ENCODE results near the gene TSHZ2.
A peak's percentile ranks its signal among the peaks of the same experiment; 100 is the strongest.
"Not testable (repeated sequence)": the region's sequence is repeated elsewhere in the genome, so short reads cannot be mapped to it uniquely, and the experiment has no call there.

The TSHZ2 gene

GRCh38 chr20:53395188-53395923 is 423.2 kb downstream of the TSHZ2 start:
- DNase-seq = no peak

DNA sequence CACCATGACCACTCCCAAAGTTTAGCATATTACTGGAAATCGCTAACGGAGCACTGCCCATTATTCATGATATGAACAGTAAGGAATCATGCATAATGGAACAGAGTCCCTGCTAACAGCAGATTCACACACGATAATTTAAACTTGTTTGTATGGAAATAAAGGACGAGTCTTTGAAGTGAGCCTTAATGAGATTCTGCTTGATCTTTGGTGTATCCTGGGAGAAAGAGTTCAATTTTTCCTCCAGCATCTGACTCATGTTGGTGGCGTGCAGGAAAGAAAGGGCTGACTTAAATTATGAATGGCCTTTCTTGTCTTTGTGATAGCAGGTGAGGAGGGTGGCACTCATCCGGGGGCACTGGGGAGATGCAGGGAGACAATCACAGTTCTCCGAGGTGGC is 426.9 kb downstream of the TSHZ2 start:
- DNase-seq = no peak

- no peak for DNase-seq
Measured at GRCh38 chr20:53399592-53400335, 427.6 kb downstream of the TSHZ2 start.

GRCh38 chr20:53402233-53403005 is 430.3 kb downstream of the TSHZ2 start:
- no peak for DNase-seq

DNA sequence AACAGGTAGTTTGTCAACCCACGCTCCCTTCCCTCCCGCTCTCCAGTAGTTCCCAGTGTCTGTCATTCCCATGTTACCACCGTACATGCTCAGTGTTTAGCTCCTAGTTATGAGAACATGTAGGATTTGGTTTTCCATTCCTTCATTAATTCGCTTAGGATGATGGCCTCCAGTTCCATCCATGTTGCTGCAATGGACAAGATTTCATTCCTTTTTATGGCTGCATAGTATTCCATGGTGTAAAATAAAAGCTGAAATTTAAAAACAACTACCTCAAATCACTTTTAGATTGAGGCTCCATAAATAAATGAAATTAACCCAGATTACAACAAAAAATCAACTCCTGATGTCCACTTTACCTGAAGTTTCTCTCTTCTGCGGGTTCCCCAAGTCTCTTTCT is 430.9 kb downstream of the TSHZ2 start:
- no peak for DNase-seq

DNA sequence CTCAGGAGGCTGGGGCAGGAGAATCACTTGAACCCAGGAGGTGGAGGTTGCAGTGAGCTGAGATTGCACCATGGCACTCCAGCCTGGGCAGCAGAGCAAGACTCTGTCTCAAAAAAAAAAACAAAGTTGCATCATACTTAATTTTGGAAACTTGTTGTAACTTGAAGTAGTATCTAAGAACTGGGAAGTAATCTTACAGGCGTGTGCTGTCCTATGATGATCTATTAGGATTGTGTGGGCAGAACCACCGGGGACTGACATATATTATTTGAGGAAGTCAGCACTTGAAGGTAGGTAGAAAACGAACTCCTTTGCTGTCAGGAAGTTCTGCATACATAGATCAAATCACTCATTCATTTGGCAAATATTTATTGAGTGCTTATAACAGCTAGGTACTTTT is 433.0 kb downstream of the TSHZ2 start:
- DNase-seq = peak; percentile 31 to 77 (median 53)

DNA sequence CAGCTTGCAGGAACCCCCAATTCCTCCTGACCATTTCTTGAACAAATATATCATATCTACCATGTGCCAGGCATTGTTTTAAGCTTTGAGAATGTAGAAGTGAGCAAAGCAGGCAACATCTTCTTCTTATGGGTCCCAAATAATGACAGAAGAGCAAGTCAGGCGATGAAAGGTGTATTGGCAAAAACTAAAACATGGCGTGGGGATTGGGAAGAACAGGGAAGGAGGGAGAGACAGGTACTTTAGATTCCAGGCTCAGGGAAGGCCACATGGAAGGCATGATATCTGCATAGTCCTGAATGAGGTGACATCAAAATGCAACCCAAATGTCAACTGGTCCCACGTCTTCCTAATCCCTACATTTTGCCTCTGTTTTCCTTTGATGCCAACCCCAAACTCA is 434.4 kb downstream of the TSHZ2 start:
- DNase-seq = no peak

GRCh38 chr20:53408691-53409446 is 436.7 kb downstream of the TSHZ2 start:
- DNase-seq = peak in 1 of 4 experiments; percentile 9

GRCh38 chr20:53409447-53409717 is 437.2 kb downstream of the TSHZ2 start:
- DNase-seq = no peak

GRCh38 chr20:53411129-53411528 is 439.0 kb downstream of the TSHZ2 start:
- no peak for DNase-seq

DNA sequence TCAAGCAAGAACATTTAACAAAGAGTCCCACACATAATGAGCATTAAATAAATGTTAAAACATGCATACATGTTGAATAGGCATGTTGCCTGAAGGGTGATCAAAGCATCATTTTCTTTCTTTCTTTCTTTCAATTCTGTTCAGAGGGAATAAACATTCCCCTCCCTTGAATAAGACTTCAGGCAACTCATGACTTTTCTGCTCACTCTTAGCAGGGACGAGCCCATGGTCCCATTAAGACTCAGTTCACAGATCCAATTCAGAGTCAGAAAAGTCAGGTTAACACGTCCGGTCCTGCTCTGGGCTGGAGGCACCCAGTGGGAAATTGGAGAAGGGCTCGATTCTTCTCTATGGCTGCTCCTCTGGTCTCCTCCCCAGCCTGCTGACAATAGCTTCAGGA is 439.7 kb downstream of the TSHZ2 start:
- DNase-seq = no peak

GRCh38 chr20:53412577-53413185 is 440.5 kb downstream of the TSHZ2 start:
- no peak for DNase-seq

DNA sequence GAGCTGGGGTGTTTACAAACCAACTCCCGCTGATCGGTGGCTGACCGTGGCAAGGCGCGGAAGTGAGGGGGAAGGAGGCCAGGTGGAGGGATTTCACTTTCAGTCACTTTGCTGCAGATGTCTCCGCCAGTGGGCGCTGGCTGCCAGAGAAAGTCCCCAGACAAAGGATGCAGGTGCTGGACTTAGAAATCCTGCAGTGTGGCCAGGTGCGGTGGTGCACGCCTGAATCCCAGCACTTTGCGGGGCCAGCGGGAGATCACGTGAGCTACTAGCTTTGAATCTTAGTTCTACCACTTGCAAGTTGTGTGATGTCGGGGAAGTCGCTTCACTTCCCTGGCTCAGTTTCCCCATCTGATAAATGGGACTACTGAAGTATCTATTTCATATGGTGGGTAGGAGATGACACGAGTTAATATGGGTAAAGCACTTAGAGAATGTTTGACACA is 441.1 kb downstream of the TSHZ2 start:
- peak in 3 of 4 experiments; percentile 3 to 24 (median 19) for DNase-seq

- not testable (repeated sequence) for DNase-seq
Measured at GRCh38 chr20:53413845-53414244, 441.7 kb downstream of the TSHZ2 start.

GRCh38 chr20:53419693-53420460 is 447.7 kb downstream of the TSHZ2 start:
- DNase-seq = no peak

GRCh38 chr20:53421343-53421742 is 449.2 kb downstream of the TSHZ2 start:
- DNase-seq = no peak

DNA sequence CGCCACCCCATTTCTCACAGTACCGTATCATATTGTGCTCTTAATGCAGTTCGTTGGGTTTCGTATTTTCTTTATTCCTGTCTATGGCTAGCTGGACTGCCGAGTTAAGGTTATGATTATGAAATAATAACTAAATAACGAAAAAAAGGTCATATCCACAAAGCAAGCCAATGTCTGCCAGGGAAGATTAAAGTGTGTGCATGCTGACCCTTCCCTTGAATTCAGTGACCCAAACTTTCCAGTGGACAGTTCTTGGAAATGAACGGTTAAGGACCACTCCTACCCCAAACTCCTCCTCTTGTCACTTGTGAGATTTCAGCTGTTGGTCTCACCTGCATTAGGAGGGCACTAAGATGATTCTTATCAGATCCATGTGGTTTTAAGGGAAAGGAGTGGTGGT is 449.9 kb downstream of the TSHZ2 start:
- no peak for DNase-seq

DNA sequence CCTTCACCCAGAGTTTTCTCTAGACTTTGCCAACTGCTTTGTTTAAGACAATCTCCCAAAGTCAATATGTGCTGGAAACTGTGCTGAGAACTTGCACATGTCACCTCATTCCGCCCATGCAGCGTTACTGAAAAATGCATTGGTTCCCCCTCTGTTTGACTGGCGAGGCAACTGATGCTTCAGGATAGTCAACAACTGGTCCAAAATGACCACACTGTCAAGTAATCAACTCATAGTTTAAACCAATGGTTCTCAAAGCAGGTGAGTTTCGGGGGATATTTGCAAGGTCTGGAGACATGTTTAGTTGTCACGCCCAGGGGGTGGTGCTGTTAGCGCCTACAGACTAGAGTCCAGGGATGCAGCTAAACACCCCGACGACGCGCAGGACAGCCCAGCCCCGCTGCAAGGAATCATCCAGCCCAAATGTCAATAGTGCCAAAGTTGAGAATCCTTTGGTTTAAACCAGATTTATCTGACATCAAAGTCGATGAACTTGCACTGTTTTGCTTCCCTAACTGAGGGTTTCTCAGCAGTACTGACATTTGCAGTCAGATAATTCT is 451.5 kb downstream of the TSHZ2 start:
- no peak for DNase-seq

DNA sequence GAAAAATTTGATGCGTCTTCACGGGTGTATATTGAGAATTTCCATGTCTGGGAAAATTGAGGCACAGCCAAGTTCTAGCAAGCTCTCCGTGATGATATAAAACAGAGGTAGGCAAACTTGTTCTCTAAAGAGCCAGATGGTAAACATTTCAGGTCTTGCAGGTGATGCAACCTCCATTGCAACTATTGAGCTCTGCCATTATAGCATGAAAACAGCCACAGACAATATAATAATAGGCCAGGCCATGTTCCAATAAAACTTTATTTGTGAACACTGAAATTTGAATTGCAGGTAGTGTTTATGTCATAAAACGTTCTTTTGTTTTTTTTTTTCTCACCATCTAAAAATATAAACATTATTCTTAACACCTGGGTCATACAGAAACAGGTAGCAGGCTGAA is 453.3 kb downstream of the TSHZ2 start:
- no peak for DNase-seq

GRCh38 chr20:53425941-53426340 is 453.8 kb downstream of the TSHZ2 start:
- DNase-seq = peak; percentile 2 to 63 (median 31)

DNA sequence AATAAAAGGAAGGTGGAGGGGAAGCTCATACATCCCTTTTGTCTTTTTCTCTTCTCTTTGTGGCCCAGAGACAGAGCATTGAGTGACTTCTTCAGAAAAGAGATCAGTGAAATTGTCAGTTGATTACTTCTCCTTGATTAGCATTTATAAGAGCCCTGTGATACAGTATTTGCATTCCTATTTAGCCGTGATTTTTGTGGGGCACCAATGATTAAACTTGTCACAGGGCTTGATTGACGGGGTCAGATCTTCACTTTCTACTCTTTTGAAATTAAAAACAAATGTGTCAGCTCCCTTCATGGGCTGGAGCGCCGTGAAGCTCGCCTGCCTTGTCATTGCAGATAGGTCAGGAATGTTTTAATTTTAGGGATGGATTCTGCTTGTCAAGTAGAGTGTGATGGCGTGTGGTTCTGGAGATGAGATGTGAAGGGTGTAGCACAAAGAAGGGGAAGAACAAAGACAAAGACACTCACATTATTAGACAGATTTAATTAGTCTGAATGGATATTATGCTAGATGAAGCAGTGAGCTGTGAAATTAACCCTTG is 454.7 kb downstream of the TSHZ2 start:
- no peak for DNase-seq

Data from suppressor macrophage (primary cell).